Body of pancreas (tissue), 4 donors: ENCODE measurements around the gene TNRC6C. TPM values are rescaled to one million over a fixed set of nuclear protein-coding genes. Genes with fewer than 3 reads are reported as not detected.
"Not testable (repeated sequence)": the region's sequence is repeated elsewhere in the genome, so short reads cannot be mapped to it uniquely, and the experiment has no call there.

Experiments
- ATAC-seq: fragments of 150-250 bp; one replicate; pipeline ENCODE4 v1.9.1; 2016
- DNase-seq, 4 donors: peaks; one replicate each; pipeline ENCODE4 v3.0.0-alpha.2; 2019
- H3K27ac ChIP-seq, 4 donors: fragments of 200-600 bp; sonication (generic); 1 replicate in 3 of 4; 2 replicates in 1 of 4; pipeline versions ENCODE4 v1.5.1 to v1.6.1; 2016 to 2019; ENCODE audit warnings: mild to moderate bottlenecking in 1 of 4, mixed read lengths in 1 of 4, moderate library complexity in 1 of 4
- H3K27me3 ChIP-seq, 2 donors: fragments of 200-600 bp; sonication (generic); one replicate each; pipeline ENCODE4 v1.6.0; 2016; ENCODE audit warnings: mild to moderate bottlenecking in 1 of 2
- H3K36me3 ChIP-seq, 2 donors: fragments of 200-600 bp; sonication (generic); replicated peaks in 1 of 2; 2 replicates each; pipeline ENCODE4 v1.5.1; 2016; ENCODE audit warnings: low read depth in 2 of 2; ENCODE audit not compliant: insufficient read depth in 1 of 2
- H3K4me1 ChIP-seq: fragments of 200-600 bp; sonication (generic); one replicate; pipeline ENCODE4 v1.6.0; 2016
- H3K4me3 ChIP-seq, 2 donors: fragments of 200-600 bp; sonication (generic); 1 replicate in 1 of 2; 2 replicates in 1 of 2; pipeline ENCODE4 v1.5.1; 2016 to 2019
- H3K9me3 ChIP-seq, 3 donors: fragments of 200-600 bp; sonication (generic); 1 replicate in 2 of 3; 2 replicates in 1 of 3; pipeline ENCODE4 v1.5.1; 2016
- POLR2A ChIP-seq, 3 donors: fragments of 450-650 bp; IDR thresholded peaks; one replicate each; pipeline ENCODE4 v1.6.1; 2016; ENCODE audit warnings: antibody characterized with exemption in 3 of 3, mild to moderate bottlenecking in 2 of 3
- WGBS, 2 donors: methylation state at CpG; one replicate each; pipeline ENCODE4 v1.1.5; 2017; 5-methylcytosine and 5-hydroxymethylcytosine counted together
- intact Hi-C: fragments of 100-400 bp; cut with DNase I; formaldehyde crosslinking; loops from one replicate; pipeline ENCODE4 v1.15.1; 2023
- total RNA-seq, 2 donors: library from RNA; depleted of rRNA; stranded (reverse); fragments of >200 nt; gene quantifications; one replicate each; pipeline ENCODE4 v1.1.0, GENCODE V29; 2016
- TF ChIP-seq, protein P1 (sequence below), 7 experiments: fragments of 450-650 bp in 4 of 7; fragments of 200-600 bp in 3 of 7; sonication (generic) in 3 of 7; IDR thresholded peaks; one replicate each; pipeline ENCODE4 v1.5.1; 2016 to 2019; ENCODE audit warnings: antibody characterized with exemption in 7 of 7

TNRC6C gene
- total RNA-seq, 2 donors from 2014 or later, result 4.9 to 13.5 TPM

DNA sequence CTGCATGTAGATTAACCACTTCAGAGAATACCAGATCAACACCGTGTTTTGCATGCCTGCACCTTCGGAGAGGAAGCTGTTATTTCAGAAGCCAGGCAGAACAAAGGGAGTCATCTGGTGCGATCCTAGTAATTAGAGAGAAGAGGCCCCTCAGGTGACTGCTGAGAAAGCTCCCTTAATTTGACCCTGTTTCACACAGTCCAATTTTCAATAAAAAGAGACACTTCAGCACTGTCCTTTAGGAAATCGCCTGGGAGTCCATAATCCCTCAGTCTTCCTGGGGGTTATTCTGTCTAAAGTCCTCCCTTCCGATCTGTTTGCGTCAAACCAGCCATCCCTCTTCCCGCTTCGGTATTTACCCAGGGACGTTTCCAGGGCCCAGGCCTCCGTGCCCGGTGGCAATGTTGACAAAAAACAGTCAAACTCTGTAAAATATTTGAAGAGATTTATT lies 23.4 kb upstream of the TNRC6C start:
- WGBS, 2 donors, result 26 to 29% methylated on average over 11 of the region's 11 CpGs
- no peaks in the 10 kb centered on the region for H3K9me3 ChIP-seq
- no peaks in the 10 kb centered on the region for H3K27me3 ChIP-seq
- H3K36me3 ChIP-seq, result no peaks in the 10 kb centered on the region
- intact Hi-C loops, result no loop called here
- DNase-seq (no peak), ATAC-seq (no peak)
- TF ChIP-seq, protein P1, sequence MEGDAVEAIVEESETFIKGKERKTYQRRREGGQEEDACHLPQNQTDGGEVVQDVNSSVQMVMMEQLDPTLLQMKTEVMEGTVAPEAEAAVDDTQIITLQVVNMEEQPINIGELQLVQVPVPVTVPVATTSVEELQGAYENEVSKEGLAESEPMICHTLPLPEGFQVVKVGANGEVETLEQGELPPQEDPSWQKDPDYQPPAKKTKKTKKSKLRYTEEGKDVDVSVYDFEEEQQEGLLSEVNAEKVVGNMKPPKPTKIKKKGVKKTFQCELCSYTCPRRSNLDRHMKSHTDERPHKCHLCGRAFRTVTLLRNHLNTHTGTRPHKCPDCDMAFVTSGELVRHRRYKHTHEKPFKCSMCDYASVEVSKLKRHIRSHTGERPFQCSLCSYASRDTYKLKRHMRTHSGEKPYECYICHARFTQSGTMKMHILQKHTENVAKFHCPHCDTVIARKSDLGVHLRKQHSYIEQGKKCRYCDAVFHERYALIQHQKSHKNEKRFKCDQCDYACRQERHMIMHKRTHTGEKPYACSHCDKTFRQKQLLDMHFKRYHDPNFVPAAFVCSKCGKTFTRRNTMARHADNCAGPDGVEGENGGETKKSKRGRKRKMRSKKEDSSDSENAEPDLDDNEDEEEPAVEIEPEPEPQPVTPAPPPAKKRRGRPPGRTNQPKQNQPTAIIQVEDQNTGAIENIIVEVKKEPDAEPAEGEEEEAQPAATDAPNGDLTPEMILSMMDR (IDR thresholded peaks at IDR 0.05), result no peak
- TF ChIP-seq POLR2A (IDR thresholded peaks at IDR 0.05), result no peak
- peaks cover 6% of the 10 kb centered on the region for H3K4me1 ChIP-seq
- no peak overlapping the region for H3K4me3 ChIP-seq
- no peak overlapping the region for H3K27ac ChIP-seq

DNA sequence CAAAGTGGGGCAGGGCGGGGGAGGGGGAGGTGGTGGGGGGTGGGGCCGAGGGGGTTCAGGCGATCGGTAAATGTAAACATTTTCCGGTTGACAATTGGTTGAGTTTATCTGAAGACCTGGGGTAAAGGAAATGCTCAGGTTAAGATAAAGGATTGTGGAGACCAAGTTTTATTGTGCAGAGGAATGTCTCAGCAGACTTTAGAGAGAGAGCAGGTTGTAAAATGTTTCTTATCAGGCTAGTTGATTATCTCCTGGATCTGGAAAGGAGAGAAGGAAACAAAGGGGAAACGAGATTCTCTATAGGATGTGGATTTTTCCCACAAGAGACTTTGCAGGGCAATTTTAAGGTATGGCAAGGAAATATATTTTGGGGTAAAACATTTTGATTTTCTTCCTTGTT lies 22.8 kb upstream of the TNRC6C start:
- DNase-seq, H3K27me3 ChIP-seq, intact Hi-C loops, H3K9me3 ChIP-seq, ATAC-seq, H3K27ac ChIP-seq, H3K36me3 ChIP-seq, H3K4me3 ChIP-seq, H3K4me1 ChIP-seq: not testable (repeated sequence)
- 22 to 26% methylated on average over 6 of the region's 6 CpGs for WGBS, 2 donors

DNA sequence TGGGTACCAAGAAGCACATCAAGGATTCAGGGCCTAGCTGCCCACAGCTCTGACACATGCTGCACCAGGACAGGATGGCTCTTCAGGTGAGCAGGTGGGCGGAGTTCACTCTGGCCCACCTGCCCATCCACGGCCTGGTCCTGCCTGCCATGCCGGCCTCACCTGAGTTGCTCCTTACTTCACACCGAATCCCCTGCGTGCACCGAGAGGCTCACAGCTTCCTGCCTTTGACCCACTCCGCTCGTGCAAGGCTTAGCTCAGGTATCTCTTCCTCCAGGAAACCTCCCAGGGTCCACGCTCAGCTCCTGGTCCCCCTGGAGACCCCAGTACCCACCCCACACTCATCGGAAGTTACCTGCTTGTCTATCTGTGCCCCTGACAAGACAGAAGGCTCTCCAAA lies 21.6 kb upstream of the TNRC6C start:
- no peak for TF ChIP-seq POLR2A (IDR thresholded peaks at IDR 0.05)
- TF ChIP-seq, protein P1 (IDR thresholded peaks at IDR 0.05), result no peak
- Histone ChIP-seq H3K4me1 (peaks cover 9% of the 10 kb centered on the region), H3K27ac (no peak overlapping the region), H3K36me3 (no peaks in the 10 kb centered on the region), H3K4me3 (no peak overlapping the region), H3K9me3 (no peaks in the 10 kb centered on the region), H3K27me3 (no peaks in the 10 kb centered on the region)
- intact Hi-C loops, result no loop called here
- ATAC-seq (no peak), DNase-seq (no peak)
- 76 to 77% methylated on average over 10 of the region's 10 CpGs for WGBS, 2 donors

- no peak overlapping the region for H3K27ac ChIP-seq
- H3K4me3 ChIP-seq, result no peak overlapping the region
- WGBS, 2 donors, result 74 to 76% methylated on average over 7 of the region's 7 CpGs
- ATAC-seq, result no peak
- no peaks in the 10 kb centered on the region for H3K36me3 ChIP-seq
- intact Hi-C loops, result no loop called here
- TF ChIP-seq, protein P1 (IDR thresholded peaks at IDR 0.05), result no peak
- TF ChIP-seq POLR2A (IDR thresholded peaks at IDR 0.05), result no peak
- no peaks in the 10 kb centered on the region for H3K27me3 ChIP-seq
- no peak for DNase-seq
- H3K9me3 ChIP-seq, result no peaks in the 10 kb centered on the region
- peaks cover 7% of the 10 kb centered on the region for H3K4me1 ChIP-seq
These were observed 17.5 kb upstream of the TNRC6C start for GRCh38 chr17:77941004-77941403.

DNA sequence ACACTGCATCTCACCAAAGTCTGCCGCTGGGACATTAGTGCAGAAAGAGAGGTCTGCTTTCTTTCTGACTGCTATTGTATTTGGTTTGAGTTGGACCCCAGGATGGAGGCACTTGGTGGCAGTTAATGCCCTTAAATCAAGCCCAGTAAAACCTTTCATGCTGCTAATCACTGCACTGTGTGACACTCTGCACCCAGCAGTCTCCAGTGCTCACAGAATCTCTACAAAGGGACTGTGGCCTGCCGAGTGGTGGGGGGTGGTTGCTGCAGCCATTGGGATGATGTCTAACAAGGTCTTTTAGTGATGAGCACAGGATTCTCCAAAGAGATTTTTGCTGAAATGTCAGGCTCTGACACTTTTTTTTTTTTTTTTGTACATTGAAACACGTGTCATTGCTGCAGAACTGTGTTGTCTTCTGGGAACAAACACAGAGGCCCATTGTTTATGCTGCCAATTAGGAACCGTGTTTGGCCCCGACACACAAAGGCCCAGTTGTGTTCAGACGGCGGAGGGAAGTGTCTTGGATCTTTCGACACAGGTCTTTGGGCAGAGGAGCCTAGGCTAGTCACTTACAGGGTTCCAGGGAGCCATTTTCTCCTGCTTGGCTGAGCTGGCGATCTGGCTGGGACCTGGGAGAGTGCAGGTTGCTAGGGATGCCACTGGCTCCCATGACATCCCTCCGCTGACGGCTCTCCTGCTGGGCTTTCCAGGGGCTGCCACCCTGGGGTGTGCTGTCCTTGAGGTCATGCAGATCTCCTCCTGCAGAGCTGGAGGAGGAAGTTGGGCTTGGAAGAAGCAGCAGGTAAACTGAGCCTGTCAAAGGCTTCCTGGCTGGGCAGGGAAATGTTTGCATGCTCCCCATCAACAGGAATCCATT lies 16.2 kb upstream of the TNRC6C start:
- Histone ChIP-seq H3K9me3 (no peaks in the 10 kb centered on the region), H3K27me3 (no peaks in the 10 kb centered on the region), H3K4me3 (no peak overlapping the region), H3K36me3 (no peaks in the 10 kb centered on the region), H3K27ac (peak overlapping the region in 3 of 4 donors; percentile 39 to 74 (median 74)), H3K4me1 (peaks cover 7% of the 10 kb centered on the region)
- DNase-seq (peak; percentile 21 to 47 (median 46)), ATAC-seq (peak; percentile 70)
- TF ChIP-seq, protein P1 (IDR thresholded peaks at IDR 0.05), result no peak
- TF ChIP-seq POLR2A (IDR thresholded peaks at IDR 0.05), result no peak
- 35 to 52% methylated on average over 8 to 11 of the region's 11 CpGs for WGBS, 2 donors
- intact Hi-C loops, result no loop called here
